ENCODE data around the gene KRTAP5-9.

GRCh38 chr11:71575723-71576424 lies 27.7 kb downstream of the KRTAP5-9 start:
- TF ChIP-seq CTCF (IDR thresholded peaks at IDR 0.05 in 8 of 11, conservative IDR thresholded peaks at IDR 0.05 in 3 of 11) (no peak), POLR2AphosphoS5 (IDR thresholded peaks at IDR 0.05) (no peak)
